Stimulated activated CD8-positive, alpha-beta memory T cell treated with anti-CD3 and anti-CD28 coated beads, Interleukin-7, amount 100 ng/mL, for 1 hour (primary cell): Measurements from ENCODE around the gene WIPI1.

Source experiments
- DNase-seq, 2 donors: peaks; one replicate each; pipeline ENCODE4 v3.0.0-alpha.2; 2020; ENCODE audit warnings: low read depth in 2 of 2

WIPI1 gene

DNA sequence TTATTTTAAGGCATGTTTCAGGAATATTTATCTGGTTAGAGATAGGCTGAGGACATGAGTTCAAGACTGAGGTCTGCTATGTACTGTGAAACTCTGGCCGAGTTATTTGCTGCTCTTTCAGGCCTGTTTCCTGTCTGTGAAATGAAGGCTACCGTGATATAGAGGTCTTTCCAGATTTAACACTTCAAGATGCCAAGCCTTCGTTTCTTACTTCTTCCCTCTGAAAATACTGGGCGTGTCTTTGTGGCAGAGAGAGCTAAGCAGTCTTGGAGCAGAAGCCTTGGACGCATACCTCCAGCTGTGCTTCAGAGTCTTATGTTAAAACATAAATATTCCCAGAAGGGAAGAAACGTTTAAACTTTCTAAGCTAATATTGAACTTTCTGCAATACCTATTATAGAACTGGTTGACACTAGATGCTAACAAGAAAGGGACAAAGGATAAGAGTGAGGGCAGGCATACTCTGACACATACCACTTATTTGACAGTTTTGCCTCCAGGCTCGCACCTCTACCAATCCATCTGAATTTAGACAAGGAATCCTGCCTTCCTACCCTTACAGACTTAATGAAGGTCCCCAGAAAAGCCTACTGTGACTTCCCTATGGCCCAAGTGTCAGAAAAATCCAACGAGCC, 17.5 kb downstream of the WIPI1 start:
- DNase-seq: no peak

DNA sequence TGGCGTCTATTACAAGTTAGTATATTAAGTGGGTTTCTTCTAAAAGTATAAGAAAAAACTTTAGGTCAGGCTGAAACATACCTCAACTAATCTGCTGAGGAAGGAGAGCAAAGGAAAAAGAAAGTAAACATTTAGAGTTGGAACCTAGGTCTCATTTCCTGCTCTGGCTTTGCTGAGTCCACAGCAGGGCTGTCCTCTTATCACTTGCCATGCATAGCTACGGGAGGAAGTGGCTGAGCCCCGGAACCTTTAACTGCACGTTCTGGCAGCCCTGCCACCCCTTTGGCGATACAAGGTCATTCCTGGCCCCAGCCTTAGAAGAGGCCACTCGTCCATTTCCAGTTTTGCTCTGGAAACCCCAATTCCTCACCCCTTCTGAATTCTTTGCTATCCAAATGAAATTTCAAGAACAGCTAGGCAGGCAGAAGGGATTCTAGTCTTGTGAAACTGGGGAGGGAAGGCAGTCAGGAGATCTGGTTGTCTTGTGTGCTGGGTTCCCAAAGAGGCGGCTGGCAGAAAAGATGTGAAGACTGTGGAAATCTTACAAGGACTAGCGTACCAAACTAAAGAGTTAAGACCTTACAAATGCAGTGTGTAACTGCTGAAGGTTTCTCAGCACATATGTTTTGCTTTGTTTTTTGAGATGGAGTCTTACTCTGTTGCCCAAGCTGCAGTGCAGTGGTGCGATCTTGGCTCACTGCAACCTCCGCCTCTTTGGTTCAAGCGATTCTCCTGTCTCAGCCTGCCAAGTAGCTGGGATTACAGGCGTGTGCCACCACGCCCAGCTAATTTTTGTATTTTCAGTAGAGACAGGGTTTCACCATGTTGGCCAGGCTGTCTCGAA, 19.1 kb downstream of the WIPI1 start:
- DNase-seq: no peak

DNA sequence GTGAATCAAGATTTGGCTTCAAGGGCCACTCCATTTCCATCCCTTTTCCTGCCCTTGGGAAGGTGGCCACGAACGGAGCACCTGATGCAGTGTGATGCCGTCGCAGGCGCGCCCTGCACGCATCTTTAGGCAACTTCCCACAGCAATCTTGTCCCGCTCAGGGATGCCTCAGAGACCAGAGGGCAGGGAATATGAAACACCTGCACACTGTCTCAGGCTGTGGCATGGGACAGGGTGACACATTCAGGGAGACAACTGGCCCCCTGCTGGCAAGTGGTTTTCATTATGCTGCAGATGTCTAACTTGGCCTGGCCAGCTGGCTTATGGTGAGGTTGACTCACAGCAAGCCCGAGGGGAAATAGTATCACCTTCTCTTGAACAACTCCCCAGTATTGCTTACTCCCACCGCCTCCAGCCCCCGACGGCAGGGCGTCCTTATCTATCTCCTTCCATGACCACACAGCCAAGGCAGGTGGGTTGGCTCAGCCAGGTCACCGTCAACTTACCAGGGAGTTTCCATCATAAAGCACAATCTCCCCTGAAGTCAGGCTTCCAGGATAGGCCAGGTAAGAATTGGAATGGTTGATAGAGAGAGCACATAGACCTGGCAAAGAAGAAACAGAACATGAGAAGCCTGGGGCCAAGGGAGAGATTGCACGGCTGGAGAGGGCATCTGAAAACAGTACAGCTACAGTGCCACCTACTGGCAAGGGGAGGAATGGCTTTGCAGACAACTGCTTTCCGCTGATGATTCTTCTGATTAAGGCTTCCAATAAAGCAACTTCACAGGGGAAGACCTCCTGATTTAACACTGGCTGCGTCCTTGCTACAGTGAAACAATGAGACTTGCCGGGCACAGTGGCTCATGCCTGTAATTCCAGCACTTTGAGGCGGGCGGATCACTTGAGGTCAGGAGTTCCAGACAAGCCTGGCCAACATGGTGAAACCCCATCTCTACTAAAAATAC, 21.1 kb downstream of the WIPI1 start:
- peak; percentile 64 to 76 for DNase-seq

DNA sequence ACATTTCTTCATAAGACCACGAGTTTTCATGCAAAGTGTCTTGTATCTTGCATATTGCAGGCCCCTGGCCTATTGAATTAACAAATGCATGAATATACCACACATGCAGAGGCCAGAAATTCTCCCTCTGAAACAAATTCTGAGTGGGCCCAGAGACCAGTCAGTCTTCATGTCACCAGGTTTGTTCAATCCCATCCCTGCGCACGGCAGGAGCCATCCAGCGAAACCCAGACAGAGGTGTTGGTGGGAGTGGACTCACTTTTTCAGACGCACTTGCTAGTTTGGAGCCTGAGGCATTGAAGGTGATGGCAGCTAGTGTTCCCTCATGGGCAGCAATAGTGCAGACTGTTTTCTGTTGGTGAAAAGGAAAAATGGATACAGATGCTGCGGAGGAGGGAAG, 21.9 kb downstream of the WIPI1 start:
- DNase-seq: no peak

DNA sequence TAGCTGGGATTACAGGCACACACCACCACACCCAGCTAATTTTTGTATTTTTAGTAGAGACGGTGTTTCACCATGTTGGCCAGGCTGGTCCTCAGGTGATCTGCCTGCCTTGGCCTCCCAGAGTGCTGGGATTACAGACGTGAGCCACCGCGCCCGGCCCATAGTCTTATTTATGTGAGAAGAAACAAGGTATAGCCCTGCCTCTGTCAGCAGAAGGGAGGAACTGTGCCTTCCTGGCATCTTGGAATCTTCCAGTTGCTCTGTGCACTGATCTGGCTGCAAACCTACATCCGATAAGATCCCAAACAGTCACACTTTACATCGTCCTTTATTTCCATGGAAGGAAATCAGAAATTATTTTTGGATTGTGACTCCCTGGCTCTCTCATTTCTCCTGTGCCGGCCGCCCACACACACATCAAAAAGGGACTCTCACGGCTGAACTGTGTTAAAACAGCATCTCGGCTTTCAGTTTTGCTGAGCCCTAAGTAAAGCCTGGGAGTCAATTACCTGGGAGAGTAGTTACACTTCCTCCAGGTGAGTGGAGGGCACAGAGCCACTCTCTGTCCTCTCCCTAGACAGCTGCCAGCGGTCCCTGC, 23.3 kb downstream of the WIPI1 start:
- DNase-seq: no peak

DNA sequence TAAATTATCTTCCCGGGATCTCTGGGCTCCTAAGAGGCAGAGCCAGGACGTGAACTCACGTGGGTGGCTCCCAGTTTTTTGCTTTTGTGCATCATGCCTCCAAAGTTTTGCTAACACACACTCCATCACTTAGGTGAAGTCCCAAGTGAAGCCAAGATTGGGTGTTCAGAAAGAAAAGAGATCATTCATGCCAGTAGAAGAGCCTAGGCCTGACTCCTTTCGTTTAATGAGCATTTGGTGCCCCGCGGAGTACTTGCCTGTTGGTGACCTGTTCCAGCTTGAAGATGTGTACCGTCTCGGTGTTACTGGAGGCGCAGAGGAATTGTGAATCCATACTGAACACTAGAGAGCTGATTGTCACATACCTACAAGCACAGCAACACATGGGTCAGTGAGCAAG, 24.1 kb downstream of the WIPI1 start:
- DNase-seq: no peak

DNA sequence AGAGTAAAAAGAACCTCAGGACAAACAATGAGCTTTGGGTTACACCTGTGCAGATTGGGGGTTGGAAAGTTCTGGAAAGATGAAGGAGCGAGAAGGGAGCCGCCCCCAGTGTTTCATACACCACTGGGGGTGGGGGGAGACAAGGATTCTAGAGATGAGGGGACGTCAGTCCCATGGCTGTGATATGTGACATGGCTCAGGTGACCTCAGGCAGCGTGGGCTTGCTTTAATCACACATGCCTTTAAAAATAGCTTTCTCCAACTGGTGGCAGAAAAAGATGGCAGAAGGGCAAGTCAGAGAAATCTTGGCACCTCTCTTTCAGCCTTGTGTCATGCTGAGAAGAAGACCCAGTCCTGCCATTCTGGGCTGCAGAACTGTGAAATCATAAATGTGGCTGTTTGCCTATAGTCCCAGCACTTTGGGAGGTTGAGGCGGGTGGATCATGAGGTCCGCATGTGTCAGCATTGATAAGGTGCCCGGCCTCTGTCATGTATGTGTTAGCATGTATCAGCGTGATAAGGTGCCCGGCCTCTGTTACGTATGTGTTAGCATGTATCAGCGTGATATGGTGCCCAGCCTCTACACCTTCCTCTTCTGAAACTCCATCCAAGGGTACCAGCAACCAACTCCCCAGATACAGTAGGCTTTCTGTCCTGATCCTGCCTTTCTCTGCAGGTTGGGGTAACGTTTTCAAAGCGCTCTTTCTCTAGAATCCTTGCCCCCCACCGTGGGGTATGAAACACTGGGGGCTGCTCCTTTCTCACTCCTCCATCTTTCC, 25.0 kb downstream of the WIPI1 start:
- DNase-seq: no peak

DNA sequence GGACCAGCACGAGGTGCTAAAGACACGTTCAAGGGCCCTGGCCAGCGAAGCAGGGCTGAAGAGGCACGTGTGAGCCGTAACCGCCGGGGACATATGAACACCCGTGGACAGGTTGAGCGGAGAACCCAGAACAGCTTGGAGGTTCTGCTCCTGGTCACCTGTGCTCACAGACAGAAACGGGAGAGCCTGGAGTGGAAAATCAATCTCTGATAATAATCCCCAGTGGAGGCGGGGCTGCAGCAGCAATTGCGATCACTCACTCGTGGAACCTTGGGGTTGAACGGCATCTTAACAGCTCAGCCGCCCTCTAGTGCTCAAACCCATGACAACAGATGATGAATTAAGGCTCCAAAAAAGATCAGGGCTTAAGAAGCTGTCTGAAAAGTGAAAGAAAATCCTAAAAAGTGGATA, 25.6 kb downstream of the WIPI1 start:
- DNase-seq: peak in 1 of 2 donors; percentile 10

DNA sequence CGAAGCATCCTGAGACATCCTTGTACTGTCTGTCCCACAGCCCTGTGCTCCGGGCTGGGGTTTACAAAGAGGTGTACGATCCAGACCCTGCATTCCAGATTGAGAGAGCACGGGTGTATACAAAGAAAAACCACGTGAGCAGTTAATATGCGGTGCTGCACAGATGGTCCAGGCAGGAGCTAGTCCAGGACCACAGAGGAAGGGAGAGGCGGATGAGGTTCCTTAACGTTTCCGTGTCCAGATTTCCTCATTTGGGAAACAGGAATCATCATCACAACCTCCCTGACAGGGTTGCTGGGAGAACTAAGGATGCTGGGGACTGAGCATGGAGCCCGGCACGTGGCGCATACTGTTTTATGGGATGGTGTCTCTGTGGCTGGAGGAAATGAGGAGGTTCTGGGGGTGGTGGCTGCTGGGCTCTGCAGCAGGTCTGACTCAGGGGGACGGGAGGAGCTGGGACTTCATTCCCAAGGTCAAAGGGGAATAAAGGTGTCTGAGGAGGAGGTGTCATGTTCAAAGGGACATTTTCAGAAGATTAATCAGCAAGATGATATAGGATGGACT, 26.2 kb downstream of the WIPI1 start:
- DNase-seq: no peak

DNA sequence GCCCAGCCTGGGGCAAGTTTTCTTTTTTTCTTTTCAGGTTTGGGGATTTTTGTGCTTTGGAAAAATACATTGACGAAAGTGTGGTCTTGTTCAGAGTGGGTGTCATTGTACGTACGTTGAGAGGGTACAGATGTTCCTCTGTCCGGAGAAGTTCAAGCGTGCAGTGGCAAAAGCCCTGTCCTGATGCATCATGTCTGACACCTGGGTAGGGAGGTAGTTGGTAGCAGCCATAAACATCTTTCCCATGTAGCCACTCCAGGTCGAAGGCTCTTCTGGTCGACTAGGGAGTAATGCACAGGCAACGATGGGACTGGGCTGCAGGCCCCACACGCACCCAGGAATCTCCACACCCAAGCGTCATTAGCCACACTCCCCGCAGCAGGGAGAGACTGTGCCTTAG, 27.4 kb downstream of the WIPI1 start:
- DNase-seq: no peak

DNA sequence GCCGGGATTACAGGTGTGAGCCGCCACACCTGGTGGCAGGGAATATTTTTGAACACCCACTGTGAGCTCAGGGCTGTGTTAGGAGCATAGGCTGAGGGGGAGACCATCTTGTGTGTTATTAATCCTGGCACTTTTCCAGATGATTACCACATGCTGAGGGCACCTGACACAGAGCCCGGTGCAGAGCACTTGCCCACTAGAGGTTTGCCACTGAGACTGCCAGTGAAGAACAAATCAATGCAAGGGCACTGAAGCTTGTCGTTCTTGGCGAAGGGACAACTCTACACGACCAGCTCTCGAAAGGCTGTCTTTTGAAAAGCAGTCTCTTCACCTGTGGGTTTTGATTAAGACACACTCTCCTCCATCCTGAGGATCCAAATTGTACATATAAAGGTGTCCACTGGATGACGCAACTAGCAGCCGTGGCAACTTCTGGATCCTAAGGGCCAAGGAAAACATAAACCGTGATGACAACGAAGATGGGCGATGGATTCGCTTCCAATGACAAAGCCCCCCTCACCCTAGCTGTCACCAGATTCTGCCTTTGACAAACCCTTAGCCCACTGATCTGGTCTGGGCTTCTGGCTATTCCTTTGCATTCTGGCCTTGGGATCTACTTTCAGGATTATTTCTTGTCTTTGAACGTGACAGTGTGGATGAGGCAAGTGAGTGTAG, 28.7 kb downstream of the WIPI1 start:
- DNase-seq: no peak

DNA sequence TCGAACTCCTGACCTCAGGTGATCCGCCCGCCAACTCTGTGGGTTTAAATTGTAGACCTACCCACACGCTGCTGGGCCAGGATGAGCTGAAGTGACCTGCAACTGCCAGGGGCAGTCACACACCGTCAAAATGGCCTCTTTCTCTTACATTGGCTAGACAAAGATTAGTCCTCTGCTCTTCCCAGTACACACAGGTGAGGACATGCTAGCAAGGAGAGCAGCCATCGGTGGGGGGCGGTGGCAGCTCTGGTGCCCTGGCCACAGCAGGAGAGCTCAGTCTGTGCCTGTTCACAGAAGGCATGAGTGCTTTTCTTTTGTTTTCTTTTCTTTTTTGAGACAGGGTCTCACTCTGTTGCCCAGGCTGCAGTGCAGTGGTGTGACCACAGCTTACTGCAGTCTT, 29.7 kb downstream of the WIPI1 start:
- no peak for DNase-seq

DNA sequence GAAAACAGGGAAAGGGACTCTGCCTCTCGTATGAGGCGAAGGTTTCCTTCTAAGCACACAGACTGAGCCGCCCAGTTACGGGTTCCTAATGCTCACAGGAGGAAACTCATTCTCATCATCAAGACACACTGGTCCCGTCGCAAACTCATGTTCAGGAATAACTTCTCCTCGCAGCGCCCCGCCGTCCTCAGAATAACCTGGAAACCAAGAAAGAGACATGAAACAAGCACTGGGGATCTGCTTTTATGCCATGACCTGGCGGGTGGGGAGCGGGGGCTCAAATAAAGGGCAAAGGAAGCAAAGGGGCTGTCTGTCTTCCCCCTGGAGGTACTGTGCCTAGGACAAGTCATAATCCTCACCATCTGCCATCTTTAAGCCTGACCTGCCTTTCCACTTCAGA, 31.3 kb downstream of the WIPI1 start:
- no peak for DNase-seq

DNA sequence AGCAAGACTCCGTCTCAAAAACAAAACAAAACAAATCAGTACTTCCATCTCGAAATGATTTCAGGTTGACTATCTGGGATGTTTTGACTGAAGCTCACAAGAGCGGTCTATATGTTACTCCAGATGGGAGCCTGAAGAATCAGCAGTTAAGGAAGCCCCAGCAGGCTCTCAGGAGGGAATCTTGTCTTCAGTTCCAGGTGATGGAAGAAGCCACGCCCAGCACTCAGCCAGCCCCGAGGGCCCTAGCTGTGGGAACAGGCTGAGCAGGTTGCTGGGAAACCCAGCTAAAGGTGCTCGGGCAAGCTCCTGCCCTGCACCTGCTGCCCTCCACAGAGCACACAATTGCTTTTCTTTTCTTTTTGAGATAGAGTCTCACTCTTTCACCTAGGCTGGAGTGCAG, 32.4 kb downstream of the WIPI1 start:
- DNase-seq: no peak

DNA sequence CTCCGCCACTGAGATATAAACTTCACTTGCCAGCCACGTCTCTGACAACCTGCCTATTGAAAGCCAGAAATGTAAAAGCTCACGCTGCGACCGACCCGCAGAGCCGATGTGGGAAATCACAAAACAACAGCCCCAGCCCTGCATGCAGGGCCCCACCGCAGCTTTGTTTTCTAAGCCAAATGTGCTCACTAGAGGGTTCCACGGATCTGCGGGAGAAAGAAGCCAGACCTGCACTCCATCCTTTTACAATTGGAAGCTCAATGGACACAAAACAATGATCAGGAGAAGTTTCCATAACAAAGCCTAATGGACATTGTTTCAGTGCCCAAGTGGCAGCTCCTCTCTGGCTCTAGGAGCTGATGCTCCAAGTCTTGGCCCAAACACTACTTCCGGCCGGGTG, 33.1 kb downstream of the WIPI1 start:
- no peak for DNase-seq

DNA sequence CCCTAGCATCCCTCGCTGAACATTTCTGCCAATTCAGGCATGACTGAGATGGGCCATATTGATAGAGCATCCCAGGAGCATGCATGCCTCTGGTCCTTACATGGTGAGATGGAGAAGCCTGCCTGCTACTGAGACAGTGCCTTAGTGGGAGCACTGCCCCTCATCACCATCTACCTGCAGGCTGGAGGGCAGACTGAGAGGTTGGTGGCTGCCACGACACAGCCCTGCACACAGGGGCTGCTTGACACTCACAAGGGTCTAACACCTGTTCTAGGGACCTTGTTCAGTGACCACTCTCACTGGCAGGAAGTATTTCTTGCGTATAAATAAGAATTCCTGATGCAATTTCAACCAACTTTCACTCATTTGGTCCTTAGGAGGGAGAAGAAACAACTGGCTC, 34.0 kb downstream of the WIPI1 start:
- DNase-seq: no peak

DNA sequence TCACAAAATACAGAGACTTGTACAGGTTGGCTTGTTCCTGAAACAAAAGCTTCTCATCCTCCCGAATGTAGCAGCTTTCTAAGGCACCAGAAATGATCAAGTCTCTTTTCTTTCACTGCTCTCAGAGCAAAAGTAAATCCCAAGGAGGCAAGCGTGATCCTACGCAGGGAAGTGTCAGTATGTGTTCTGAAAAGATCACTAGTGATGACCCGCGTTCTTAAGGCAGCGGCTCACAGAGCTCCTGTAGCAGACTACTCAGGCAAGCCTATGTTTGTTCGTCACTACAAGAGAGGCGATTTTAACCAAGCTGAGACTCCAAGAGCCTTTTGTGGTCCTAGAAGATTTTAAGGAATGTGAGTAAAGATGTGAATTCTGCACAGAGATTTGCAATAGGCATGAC, 34.5 kb downstream of the WIPI1 start:
- DNase-seq: no peak

DNA sequence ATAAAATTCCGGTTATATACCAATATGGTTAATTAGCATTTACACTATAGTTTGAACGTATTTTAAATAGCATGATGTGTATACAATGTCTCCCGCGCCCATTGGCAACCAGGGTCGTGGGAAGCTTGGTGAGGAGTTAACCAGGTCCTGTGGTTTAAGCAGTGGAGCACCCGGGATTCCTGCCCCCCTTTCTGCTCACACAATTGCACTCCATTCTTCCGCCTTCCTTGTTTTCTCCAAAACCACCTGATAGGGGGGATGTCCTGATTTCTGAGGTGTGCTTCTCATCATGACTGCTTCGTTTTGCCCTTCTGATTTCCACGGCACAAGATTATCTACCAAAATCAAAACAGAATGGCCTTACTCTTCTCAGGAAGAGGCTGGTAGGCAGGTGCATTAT, 35.8 kb downstream of the WIPI1 start:
- DNase-seq: no peak

DNA sequence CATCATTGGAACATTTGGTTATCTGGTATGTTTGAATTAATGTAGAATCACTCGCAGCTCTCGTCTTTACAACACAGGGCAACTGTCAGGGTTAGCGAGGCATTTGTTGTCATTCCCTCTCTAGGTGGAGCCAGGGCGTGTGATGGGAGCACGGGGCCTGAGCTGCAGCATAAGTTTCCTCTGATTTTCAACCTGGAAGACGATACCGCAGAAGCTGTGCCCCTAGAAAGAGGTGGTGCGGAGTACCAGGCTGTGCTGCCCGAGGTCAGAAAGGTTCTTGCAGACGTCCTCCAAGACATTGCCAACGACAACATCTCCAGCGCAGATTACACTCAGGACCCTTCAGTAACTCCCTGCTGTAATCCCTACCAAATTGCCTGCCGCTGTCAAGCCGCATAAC, 37.2 kb downstream of the WIPI1 start:
- DNase-seq: no peak

DNA sequence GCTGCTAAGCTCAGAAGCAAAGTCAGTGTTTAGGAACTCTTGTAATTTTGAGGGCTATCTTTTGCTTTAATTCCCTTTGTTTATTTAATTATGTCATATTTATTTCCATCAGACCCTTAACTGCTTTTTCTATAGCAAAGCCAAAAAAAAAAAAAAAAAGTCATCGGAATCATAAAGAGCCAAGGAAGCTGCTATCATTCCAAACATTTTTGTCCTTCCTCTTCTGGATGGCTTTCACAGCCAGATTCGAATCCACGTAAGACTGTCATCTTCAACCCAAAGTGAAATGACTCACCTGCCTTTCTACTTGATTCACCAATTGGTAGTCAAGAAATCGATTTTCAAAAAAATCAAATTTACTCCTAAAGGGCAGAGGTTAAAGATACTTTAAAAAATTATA, 38.4 kb downstream of the WIPI1 start:
- no peak for DNase-seq
